Glutamatergic neuron (in vitro differentiated cells): ENCODE measurements around the gene NSFL1C. TPM values are rescaled to one million over a fixed set of nuclear protein-coding genes. Genes with fewer than 3 reads are reported as not detected.

Source experiments
- DNase-seq: peaks from one replicate; pipeline ENCODE4 v3.0.0; 2022
- H3K27ac Mint-ChIP-seq: one replicate; pipeline ENCODE4 v1.8.0; 2020; ENCODE audit warnings: mild to moderate bottlenecking, mixed read lengths, inconsistent platforms; ENCODE audit not compliant: unreplicated experiment
- H3K27me3 Mint-ChIP-seq: one replicate; pipeline ENCODE4 v1.8.0; 2020; ENCODE audit warnings: mild to moderate bottlenecking, moderate library complexity, mixed read lengths, inconsistent platforms; ENCODE audit not compliant: unreplicated experiment
- H3K36me3 Mint-ChIP-seq: one replicate; pipeline ENCODE4 v1.8.0; 2020; ENCODE audit warnings: mild to moderate bottlenecking, mixed read lengths, inconsistent platforms; ENCODE audit not compliant: unreplicated experiment
- H3K4me1 Mint-ChIP-seq: one replicate; pipeline ENCODE4 v1.8.0; 2020; ENCODE audit warnings: mild to moderate bottlenecking, low read depth, mixed read lengths, inconsistent platforms; ENCODE audit not compliant: unreplicated experiment
- H3K4me3 Mint-ChIP-seq: one replicate; pipeline ENCODE4 v1.8.0; 2020; ENCODE audit warnings: mild to moderate bottlenecking, mixed read lengths, inconsistent platforms; ENCODE audit not compliant: unreplicated experiment
- H3K9me3 Mint-ChIP-seq: one replicate; pipeline ENCODE4 v1.8.0; 2020; ENCODE audit warnings: mild to moderate bottlenecking, moderate library complexity, mixed read lengths, inconsistent platforms; ENCODE audit not compliant: unreplicated experiment
- CTCF ChIP-seq: fragments of 200-600 bp; sonication (generic); IDR thresholded peaks from one replicate; pipeline ENCODE4 v1.5.0; 2021; ENCODE audit not compliant: partially characterized antibody, unreplicated experiment
- total RNA-seq: library from RNA; stranded (reverse); fragmentation: NEBNext Ultra II Directional; extraction: Animal tissue kit (Norgen Biotek cat#: 25700); gene quantifications from one replicate; pipeline ENCODE4 v1.2.1, GENCODE V29; 2021; ENCODE audit not compliant: unreplicated experiment

NSFL1C gene
- total RNA-seq, 1 donor from 2014 or later, result 71.4 TPM

DNA sequence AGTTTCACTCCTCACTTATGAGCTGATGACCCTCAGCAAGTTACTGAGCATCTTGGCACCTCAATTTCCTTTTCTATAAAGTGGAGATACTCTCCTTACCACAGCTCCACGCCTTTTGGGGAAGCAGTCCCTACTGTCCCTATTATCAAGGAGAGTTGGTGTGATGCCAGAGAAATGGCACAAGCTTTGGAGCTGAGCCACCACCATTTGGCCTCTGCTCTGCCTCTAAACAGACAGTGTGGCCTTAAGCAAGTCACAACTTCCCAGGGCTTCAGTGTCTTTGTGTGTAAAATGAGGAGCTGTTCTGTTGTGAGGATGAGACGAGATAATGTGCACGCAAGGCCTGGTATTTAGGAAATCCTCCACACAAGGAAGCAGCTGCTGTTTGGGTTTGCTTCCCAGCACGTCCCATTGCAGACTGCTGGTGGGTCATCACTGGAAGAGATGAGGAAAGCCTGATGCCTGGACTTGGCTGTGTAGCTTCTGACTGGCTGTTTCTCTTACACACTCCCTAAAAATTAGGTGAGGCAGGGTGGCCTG lies 18.5 kb downstream of the NSFL1C start:
- Mint-ChIP-seq H3K9me3 (peaks cover 5% of the 10 kb centered on the region), H3K36me3 (peaks cover 29% of the 10 kb centered on the region), H3K4me1 (no peaks in the 10 kb centered on the region), H3K27ac (no peak overlapping the region), H3K27me3 (no peaks in the 10 kb centered on the region), H3K4me3 (no peak overlapping the region)
- no peak for DNase-seq
- no peak for TF ChIP-seq CTCF

GRCh38 chr20:1446536-1446935 lies 20.1 kb downstream of the NSFL1C start:
- no peak for TF ChIP-seq CTCF
- H3K4me1 Mint-ChIP-seq, result no peaks in the 10 kb centered on the region
- no peaks in the 10 kb centered on the region for H3K27me3 Mint-ChIP-seq
- H3K27ac Mint-ChIP-seq, result no peak overlapping the region
- peaks cover 8% of the 10 kb centered on the region for H3K9me3 Mint-ChIP-seq
- H3K36me3 Mint-ChIP-seq, result peaks cover 19% of the 10 kb centered on the region
- no peak for DNase-seq
- H3K4me3 Mint-ChIP-seq, result no peak overlapping the region

DNA sequence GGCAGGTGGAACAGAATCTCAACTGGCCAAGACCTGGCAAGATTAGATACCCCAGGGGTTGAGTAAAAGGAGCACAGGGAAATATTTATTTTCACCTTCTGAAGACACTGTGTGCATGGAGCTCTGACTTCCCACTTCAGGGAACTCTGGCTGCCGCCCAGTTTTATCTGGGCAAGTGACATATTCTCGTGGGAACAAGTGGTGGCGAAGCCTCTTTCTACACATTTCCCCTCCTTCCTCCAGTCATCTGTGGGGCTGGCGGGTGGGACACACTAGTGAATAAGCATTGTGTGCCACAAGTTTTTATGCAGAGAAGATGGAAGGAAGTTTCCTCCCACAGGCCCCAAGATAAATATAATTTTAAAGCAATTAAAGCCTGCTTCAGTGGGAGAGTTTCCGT lies 23.6 kb downstream of the NSFL1C start:
- peaks cover 13% of the 10 kb centered on the region for H3K36me3 Mint-ChIP-seq
- no peak for DNase-seq
- no peak for TF ChIP-seq CTCF
- H3K27ac Mint-ChIP-seq, result no peak overlapping the region
- peaks cover 4% of the 10 kb centered on the region for H3K9me3 Mint-ChIP-seq
- H3K4me3 Mint-ChIP-seq, result no peak overlapping the region
- H3K4me1 Mint-ChIP-seq, result no peaks in the 10 kb centered on the region
- no peaks in the 10 kb centered on the region for H3K27me3 Mint-ChIP-seq

GRCh38 chr20:1442304-1442703 lies 24.3 kb downstream of the NSFL1C start:
- no peak overlapping the region for H3K4me3 Mint-ChIP-seq
- peaks cover 13% of the 10 kb centered on the region for H3K36me3 Mint-ChIP-seq
- H3K27me3 Mint-ChIP-seq, result no peaks in the 10 kb centered on the region
- no peak for TF ChIP-seq CTCF
- H3K27ac Mint-ChIP-seq, result no peak overlapping the region
- DNase-seq, result no peak
- H3K4me1 Mint-ChIP-seq, result no peaks in the 10 kb centered on the region
- H3K9me3 Mint-ChIP-seq, result peaks cover 3% of the 10 kb centered on the region

GRCh38 chr20:1441133-1441532 lies 25.5 kb downstream of the NSFL1C start:
- peaks cover 3% of the 10 kb centered on the region for H3K27me3 Mint-ChIP-seq
- no peaks in the 10 kb centered on the region for H3K4me1 Mint-ChIP-seq
- no peak overlapping the region for H3K4me3 Mint-ChIP-seq
- no peak overlapping the region for H3K27ac Mint-ChIP-seq
- peaks cover 13% of the 10 kb centered on the region for H3K36me3 Mint-ChIP-seq
- peaks cover 3% of the 10 kb centered on the region for H3K9me3 Mint-ChIP-seq
- no peak for DNase-seq
- no peak for TF ChIP-seq CTCF
